ENCODE data around the gene CLIC5. TPM values are rescaled to one million over a fixed set of nuclear protein-coding genes. Genes with fewer than 3 reads are reported as not detected.

The CLIC5 gene
- polyA plus RNA-seq, 3 donors = not detected

GRCh38 chr6:45880159-45880558 is 135.5 kb downstream of the CLIC5 start:
- Histone ChIP-seq H3K4me2 (replicated peaks; ENCODE audit: extremely low read depth, low read length, poor library complexity, severe bottlenecking) (no peak overlapping the region), H3K36me3 (replicated peaks in 1 of 2; ENCODE audit: control insufficient read depth in 1 of 2, insufficient read depth in 2 of 2, low read length in 2 of 2) (no peaks in the 10 kb centered on the region), H3K4me3 (replicated peaks in 1 of 3; ENCODE audit: low read depth in 2 of 3, low read length in 3 of 3) (no peak overlapping the region), H4K20me1 (ENCODE audit: insufficient read depth, low read length) (no peaks in the 10 kb centered on the region), H3K79me2 (ENCODE audit: insufficient read depth, low read length) (no peaks in the 10 kb centered on the region), H3K4me1 (ENCODE audit: control insufficient read depth in 1 of 2, insufficient read depth in 2 of 2, low read length in 2 of 2) (no peaks in the 10 kb centered on the region), H3K27me3 (ENCODE audit: control insufficient read depth in 2 of 2, insufficient read depth in 2 of 2, low read length in 2 of 2) (no peaks in the 10 kb centered on the region), H3K9ac (ENCODE audit: insufficient read depth, low read length, poor library complexity, severe bottlenecking) (no peak overlapping the region), H3K9me3 (replicated peaks in 1 of 2; ENCODE audit: control insufficient read depth in 1 of 2, insufficient read depth in 1 of 2, low read length in 2 of 2) (no peaks in the 10 kb centered on the region), H2AFZ (ENCODE audit: insufficient read depth, low read depth, low read length, poor library complexity, severe bottlenecking) (no peak overlapping the region), H3K27ac (ENCODE audit: low read depth in 1 of 2, low read length in 2 of 2) (no peak overlapping the region)
- Mint-ChIP-seq H3K9me3 (peaks cover 0 to 4% (median 0%) of the 10 kb centered on the region in 7 donors), H3K27me3 (ENCODE audit: low read depth in 3 of 3) (peaks cover 0 to 7% (median 2%) of the 10 kb centered on the region in 3 donors), H3K27ac (no peak overlapping the region), H3K4me1 (peaks cover 3% of the 10 kb centered on the region), H3K36me3 (no peaks in the 10 kb centered on the region), H3K4me3 (no peak overlapping the region)
- 95% methylated on average over 5 of the region's 5 CpGs for WGBS (ENCODE audit: insufficient coverage)
- DNase-seq = no peak
- TF ChIP-seq CTCF (IDR thresholded peaks at IDR 0.05) = no peak
- intact Hi-C loops (cut with micrococcal nuclease) = no loop called here

DNA sequence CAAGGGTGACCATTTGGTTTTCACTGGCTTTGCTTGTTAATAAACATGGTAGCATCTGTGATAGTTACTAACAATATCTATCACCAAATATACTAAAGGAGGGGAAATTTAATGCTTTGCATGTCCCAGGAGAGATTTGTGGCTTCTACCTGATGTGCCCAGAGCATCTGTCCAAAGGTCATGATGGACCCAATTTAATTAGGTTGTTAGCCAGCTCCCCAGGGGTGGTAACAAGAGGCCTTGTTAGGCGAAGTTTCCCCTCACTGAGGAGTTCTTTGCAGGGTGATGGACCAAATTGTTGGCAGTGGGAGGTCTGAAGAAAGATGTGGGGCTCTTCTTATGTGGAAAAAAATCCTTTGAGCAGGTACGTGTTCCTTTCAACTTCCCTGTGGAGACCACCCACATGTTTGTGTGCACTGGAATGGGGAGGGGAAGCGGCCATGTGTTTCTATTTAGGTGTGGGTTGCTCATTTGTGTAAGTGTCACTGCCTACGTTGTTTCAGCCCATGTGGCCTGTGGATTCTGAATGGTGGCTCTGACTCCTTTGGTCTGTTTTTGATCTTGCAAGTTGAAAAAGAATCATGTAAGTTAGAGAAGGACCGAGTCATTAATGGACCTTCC is 137.6 kb downstream of the CLIC5 start:
- Mint-ChIP-seq H3K27ac (no peak overlapping the region), H3K9me3 (peaks cover 0 to 4% (median 0%) of the 10 kb centered on the region in 7 donors), H3K4me3 (no peak overlapping the region), H3K36me3 (no peaks in the 10 kb centered on the region), H3K4me1 (peaks cover 3% of the 10 kb centered on the region), H3K27me3 (ENCODE audit: low read depth in 3 of 3) (peaks cover 0 to 5% (median 2%) of the 10 kb centered on the region in 3 donors)
- intact Hi-C loops (cut with micrococcal nuclease) = no loop called here
- no peak for TF ChIP-seq CTCF (IDR thresholded peaks at IDR 0.05)
- Histone ChIP-seq H3K4me1 (ENCODE audit: control insufficient read depth in 1 of 2, insufficient read depth in 2 of 2, low read length in 2 of 2) (no peaks in the 10 kb centered on the region), H3K9ac (ENCODE audit: insufficient read depth, low read length, poor library complexity, severe bottlenecking) (no peak overlapping the region), H2AFZ (ENCODE audit: insufficient read depth, low read depth, low read length, poor library complexity, severe bottlenecking) (no peak overlapping the region), H3K4me3 (replicated peaks in 1 of 3; ENCODE audit: low read depth in 2 of 3, low read length in 3 of 3) (no peak overlapping the region), H3K27me3 (ENCODE audit: control insufficient read depth in 2 of 2, insufficient read depth in 2 of 2, low read length in 2 of 2) (no peaks in the 10 kb centered on the region), H3K36me3 (replicated peaks in 1 of 2; ENCODE audit: control insufficient read depth in 1 of 2, insufficient read depth in 2 of 2, low read length in 2 of 2) (no peaks in the 10 kb centered on the region), H3K4me2 (replicated peaks; ENCODE audit: extremely low read depth, low read length, poor library complexity, severe bottlenecking) (no peak overlapping the region), H3K79me2 (ENCODE audit: insufficient read depth, low read length) (no peaks in the 10 kb centered on the region), H3K9me3 (replicated peaks in 1 of 2; ENCODE audit: control insufficient read depth in 1 of 2, insufficient read depth in 1 of 2, low read length in 2 of 2) (no peaks in the 10 kb centered on the region), H4K20me1 (ENCODE audit: insufficient read depth, low read length) (no peaks in the 10 kb centered on the region), H3K27ac (ENCODE audit: low read depth in 1 of 2, low read length in 2 of 2) (no peak overlapping the region)
- WGBS (ENCODE audit: insufficient coverage) = 81% methylated on average over 3 of the region's 5 CpGs
- DNase-seq = no peak

All from CD14-positive monocyte (primary cell).